ENCODE data around the gene GNAS.

GNAS gene

DNA sequence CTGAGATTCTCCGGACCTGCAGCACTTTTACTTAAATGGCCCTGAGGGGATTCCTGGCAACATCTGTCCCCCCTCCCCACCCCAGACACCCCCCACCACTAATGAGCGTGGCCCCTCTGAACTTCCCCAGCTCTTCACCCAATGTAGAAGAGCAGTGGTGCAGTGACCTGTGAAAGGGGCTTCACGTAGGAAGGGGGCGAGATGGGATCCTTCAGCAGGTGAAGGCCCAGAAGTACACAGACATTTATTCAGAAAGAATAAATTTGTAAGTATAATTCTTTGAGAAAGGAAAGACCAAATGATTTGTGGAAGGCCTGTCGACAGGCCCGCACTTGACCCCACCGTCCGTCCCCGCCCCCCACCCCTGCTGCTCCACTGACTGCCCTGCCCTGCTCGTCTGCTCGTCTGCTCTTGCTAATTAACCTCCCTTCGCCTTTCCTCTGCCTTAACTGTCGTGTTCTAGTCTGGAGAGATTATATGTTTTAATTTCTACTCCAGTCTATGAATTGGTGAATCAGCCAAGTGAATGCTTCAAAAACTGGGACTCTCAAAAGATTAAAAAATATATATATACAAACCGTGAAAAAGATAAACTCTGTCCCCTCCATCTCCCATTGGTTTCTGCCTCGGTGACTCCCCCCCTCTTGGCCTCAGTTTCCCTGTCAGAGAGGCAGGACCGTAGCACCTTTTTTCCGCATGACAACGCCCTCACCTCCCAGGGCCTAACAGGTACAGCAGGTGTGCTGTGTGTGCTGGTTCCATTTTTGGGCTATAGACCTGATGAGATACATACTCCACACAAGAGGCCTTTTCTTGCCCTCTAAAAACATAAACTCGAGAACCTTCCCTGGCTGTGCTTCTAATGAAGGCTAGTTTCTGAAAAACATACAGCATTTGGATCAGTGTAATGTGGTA lies 49.2 kb downstream of the GNAS start:
- no peak for DNase-seq

DNA sequence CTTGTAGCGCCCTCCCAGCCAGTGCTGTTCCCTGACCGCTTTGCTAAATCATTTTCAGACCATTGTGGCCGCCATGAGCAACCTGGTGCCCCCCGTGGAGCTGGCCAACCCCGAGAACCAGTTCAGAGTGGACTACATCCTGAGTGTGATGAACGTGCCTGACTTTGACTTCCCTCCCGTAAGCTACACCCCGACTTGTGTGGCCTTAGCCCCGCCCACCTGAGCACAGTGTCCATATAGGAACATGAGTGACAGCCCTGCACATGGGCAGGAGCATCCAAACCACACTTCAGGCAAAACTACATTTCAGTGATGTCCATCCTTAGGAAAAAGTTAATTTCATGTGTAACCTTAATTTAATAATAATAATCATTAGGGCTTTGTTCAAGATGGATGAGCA lies 51.1 kb downstream of the GNAS start:
- DNase-seq, result no peak

DNA sequence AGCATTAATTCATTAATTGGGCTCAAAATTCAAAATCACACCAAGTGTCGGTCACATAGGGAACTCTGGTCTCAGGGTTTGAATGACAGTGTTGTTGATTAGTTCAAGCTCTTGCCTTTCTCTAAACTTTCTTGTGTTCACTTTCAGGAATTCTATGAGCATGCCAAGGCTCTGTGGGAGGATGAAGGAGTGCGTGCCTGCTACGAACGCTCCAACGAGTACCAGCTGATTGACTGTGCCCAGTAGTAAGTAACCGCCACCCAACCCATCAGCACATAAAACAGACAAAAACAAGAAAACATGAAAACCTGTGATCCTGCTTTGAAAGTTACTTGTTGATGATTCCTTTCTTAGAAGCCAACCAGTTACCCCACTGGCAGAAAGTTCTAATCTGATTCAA lies 52.7 kb downstream of the GNAS start:
- DNase-seq, result no peak

DNA sequence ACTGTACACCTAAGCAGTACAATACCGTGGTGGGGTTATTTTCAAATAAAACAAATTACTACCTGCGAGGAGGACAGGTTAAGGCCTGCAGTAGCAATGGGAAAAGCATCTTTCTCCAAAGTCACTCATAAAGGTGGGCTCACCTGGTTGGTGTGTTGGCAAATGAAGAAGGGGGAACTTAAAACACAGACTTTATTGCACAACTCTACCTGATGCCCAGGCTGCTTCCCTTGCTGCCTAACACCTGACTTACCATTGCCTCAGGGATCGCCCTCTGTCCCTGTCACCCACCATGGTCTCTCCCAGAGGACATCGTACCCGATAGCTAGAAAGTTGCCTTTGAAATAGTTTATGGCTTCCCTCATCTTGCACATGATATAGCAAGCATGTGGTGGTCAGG lies 53.6 kb downstream of the GNAS start:
- no peak for DNase-seq

DNA sequence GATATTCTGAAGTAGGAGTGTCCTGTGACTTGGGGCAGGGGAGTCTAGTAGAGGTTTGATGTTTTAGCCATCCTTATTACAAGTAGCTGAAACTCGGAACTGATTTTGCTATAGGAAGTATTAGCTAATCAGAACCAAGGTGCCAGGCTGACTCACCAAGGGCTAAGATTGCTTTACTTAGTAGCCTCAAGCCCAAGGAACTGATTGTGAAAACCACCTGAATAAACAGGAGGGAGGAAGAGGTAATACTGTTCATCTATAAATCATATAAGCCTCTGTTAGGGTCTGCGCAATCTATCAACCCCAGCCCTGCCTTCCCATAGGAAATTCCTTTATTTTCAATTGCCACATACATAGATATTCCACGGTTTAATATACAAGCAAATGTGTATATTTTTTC lies 54.4 kb downstream of the GNAS start:
- no peak for DNase-seq

DNA sequence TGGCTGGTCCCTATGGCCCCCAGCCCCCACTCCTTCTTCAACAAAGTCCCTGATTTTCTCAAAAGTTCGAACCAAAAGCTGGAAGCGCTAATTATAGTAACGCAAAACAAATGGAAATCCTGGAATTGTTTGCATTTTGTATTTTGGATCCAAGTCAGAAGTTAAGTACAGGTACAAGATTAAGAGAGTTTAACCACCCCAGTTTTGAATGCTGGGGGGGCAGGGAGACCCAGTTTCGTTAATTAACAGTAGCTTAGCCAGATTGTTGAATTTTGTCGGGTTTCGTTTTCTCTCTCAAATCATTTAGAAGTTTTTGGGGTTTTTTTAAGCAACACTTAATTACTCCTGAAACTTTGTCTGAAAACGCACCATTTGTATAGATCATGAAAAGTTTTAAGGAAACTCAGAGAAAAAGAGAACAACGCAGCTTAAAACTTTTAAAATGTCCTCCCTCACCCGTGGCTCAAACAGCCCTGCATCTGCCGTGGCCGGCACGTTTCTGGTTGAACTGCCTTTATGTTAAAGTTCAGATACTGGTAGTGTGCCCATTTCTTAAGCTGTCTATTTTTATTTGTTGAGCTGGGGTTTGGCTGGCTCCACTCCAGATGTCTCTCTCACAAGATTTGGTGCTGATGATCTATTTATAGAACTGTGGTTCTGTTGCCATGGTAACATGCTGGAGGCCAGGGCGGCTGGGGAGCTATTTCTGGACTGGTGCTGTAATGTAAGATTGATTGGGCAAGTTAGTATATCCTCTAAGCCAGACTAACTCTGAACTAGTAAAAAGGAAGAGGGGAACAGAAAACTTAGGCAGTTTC lies 55.0 kb downstream of the GNAS start:
- peak; percentile 94 for DNase-seq

DNA sequence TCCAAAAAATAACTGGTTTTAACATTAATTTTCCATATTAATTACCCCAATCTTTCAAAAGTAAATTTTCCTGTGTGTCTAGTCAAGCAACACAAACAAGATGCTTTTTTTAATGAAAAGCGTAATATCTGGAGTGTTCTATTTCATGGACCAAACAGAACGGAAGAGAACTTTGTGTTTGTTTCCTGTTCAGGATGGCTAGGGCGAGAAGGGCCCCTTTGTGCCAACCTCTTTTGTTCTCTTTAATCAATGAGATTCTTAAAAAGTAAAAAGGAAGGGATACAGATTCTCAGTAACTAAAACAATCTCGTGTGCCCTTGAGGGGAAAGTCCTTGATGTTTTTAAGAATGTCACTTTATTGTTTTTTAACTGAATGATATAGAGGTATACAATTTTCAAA lies 55.7 kb downstream of the GNAS start:
- no peak for DNase-seq

DNA sequence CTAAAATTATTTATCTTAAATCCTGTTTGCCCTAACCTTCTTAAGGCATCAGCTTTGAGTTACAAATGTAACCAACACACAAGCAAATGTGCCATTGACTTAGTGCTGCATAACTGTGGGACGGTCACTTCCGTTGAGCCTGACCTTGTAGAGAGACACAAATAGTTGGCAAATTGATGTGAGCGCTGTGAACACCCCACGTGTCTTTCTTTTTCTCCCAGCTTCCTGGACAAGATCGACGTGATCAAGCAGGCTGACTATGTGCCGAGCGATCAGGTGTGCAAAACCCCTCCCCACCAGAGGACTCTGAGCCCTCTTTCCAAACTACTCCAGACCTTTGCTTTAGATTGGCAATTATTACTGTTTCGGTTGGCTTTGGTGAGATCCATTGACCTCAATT lies 56.4 kb downstream of the GNAS start:
- no peak for DNase-seq

DNA sequence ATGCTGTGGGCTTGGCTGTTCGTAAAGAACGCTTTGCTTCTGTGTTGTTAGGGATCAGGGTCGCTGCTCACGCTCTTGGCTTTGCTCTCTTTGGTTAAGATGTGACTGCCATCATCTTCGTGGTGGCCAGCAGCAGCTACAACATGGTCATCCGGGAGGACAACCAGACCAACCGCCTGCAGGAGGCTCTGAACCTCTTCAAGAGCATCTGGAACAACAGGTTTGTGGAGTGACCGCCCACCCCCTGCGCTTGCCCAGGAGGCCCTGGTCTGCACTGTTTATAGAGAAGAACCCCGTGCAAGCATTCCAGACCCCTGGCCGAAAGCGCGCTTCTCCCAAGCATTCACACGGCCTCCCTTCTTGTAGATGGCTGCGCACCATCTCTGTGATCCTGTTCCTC lies 57.1 kb downstream of the GNAS start:
- no peak for DNase-seq

DNA sequence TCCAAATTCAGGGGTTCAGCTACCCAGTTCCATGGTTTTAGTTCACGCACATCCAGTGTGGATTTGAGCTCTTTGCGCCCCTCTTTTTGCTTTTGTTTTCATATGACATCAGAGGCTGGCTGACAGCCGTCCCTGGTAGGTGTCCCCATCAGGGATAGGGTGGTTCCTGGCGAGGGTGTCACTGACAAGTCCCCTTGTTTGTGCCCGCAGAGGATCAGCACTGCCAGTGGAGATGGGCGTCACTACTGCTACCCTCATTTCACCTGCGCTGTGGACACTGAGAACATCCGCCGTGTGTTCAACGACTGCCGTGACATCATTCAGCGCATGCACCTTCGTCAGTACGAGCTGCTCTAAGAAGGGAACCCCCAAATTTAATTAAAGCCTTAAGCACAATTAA lies 58.0 kb downstream of the GNAS start:
- no peak for DNase-seq

DNA sequence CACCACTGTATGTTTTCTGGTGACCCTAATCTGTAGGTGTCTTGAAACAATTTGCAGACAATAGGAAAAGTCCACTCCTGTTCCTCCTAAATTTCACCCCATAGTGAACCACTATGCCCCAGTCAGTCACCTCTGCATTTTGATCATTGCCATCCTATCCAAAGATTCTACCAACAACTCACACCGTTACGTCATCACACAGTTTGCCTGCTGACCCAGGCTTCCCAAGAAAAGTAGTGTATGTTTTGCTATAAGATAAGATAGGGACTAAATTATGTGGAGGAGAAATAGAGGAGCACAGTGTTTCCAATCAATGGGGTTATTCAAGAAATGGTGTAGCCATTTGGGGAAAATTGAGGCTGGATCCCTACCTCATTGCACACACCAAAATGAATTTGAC lies 58.8 kb downstream of the GNAS start:
- no peak for DNase-seq

DNA sequence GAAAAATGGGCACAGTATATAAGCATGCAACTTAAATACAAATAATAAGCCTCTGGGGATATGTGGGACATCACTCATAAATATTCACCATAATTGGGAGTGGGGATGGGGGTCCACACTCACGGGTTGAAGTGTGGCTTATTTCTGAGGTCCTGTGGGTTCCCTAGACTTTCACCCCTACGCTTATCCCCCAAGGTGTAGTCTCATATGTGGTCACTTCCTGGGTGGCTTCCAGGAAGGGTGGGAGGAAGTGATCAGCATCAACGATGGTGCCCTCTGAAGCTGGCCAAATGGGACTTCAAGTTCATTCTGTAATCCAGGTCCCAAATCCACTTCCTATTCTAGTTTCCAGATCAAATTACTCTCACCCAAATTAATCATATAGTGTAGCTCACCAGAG lies 59.5 kb downstream of the GNAS start:
- no peak for DNase-seq

DNA sequence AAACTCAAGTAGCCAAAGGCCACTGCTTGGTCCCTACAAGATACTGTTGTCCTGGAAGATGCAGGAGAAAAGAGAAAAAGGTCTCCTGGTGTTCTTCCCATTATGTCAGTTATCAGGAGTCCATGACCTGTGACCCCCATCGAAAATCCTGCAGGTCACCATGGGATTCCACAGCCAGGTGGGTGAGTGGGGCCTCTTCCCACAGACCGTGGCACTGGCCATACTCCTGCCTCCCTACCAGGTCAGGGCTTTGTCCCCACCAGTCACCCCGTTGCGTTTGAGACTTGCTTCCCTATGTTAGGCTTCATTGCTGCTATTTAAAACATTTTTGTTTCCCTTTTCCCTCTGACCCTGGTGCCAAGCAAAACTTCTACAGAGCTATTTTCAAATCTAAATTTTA lies 60.6 kb downstream of the GNAS start:
- no peak for DNase-seq

DNA sequence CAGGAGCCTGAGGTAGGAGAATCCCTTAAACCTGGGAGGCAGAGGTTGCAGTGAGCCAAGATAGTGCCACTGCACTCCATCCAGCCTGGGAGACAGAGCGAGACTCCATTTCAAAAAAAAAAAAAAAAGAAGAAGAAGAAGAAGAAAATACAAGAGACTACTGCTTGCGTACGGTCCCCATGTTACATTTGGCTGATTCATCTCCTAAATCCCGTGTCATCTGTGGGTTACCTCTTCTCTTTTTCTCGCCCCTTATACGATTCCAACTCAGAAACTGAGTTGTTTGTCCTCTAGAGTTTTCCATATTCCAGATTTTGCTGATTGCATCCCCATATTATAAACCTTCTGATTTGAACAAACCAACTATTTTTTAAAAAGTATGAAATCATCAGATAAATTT lies 66.1 kb downstream of the GNAS start:
- no peak for DNase-seq

DNA sequence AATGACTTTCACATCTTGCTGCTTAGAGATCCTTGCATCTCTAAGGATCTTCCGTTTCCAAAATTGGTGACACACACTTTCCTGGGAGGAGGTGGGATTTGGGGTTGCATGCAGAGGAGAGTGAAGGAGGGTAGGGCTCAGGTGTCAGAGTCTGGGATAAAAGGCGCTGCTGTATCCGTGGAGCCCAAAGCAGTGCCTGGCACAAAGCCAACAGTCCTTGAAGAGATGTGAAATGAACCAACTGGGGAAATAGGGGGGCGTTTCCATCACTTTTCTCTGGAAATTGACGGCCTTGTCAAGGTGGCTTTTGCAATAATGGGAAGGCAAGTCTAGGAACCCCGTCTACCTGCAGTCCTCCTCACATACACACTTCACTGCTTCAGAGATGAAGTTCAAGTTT lies 69.0 kb downstream of the GNAS start:
- DNase-seq, result no peak

DNA sequence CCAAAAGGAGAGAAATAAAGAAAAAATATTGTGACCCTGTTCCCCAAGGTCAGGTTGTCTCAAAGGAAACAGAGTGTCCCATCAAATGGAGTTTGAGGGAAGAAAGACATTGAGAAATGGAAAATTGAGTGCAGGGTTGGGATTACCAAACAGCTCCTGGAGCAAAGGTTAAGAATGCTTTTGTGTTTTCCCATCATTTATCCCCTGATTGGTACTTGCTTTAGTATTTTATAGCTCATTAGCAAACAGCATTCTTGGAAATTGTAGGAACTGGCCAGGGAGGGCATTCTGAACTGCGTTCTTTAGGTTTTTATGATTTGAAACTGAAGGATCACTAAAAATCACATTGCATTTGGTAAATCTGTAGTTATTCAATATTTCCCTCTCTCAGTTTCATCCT lies 69.5 kb downstream of the GNAS start:
- no peak for DNase-seq

DNA sequence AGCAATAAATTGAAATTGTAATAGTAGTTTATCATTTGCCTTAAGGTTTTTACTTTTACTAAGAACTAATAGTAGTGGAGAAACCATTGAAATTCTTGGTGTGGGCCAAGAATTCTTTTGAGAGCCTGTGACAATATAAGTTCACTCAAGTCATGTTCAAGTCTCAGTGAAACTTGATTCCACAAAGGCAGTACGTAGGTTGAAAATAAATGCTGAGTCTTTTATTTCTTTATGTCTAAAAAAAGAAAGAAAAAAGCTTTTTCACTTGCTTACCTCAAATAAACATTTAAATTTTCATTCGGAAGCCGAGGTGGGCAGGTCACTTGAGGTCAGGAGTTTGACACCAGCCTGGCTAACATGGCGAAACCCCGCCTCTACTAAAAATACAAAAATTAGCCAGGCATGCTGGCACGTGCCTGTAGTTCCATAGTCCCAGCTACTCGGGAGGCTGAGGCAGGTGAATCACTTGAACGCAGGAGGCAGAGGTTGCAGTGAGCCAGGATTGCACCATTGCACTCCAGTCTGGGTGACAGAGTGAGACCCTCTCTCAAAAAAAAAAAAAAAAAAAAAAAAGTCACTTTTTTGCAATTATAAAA lies 70.7 kb downstream of the GNAS start:
- DNase-seq, result no peak

DNA sequence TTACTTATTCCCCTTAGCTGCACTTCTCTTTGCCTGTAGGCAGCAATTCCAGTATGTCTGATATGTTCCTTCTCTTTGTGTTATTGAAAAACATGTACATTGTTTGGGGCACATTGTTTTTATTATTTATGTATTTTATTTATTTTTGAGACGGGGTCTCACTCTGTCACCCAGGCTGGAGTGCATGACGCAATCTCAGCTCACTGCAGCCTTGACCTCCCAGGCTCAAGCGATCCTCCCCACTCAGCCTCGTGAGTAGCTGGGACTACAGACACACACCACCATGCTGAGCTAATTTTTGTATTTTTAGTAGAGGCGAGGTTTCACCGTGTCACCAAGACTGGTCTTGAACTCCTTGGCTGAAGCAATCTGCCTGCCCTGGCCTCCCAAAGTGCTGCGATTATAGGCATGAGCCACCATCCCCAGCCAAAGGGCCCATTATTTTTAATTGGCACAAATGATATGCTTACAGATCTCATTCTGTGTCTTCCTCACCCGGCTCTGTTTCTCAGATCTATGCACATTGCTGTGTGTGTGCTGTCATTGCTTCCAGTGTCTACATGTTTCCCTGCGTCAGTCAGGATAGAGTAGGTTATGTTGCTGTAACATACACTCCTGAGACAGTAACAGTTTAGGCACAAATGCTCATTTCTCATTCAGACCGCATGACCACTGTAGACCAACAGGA lies 74.4 kb downstream of the GNAS start:
- no peak for DNase-seq

DNA sequence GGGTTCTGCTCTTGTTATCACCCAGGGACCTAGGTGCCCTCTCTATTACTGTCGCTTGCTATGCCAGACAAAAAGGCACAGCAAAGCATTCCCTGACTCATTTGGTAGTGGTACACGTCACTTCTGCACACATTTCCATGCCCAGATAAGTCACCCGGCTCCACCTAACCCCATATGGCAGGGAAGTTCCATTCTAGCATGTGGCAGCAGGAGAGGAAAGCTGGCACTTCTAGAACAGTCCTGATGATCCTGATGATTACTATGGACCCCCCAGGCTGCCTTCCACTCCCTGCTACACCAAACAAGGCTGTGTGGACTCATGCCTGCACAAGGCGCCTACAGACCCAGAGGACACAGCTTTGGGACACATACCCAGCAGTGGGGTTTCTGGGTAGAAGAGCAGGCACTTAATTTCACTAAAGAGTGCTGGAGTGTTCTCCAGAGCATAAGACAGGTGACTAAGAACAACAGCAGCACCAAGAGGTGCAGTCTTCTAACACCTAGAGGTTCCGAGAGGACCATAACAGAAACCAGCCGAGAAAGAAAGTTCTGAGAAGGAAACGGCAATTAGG lies 75.1 kb downstream of the GNAS start:
- DNase-seq, result no peak

DNA sequence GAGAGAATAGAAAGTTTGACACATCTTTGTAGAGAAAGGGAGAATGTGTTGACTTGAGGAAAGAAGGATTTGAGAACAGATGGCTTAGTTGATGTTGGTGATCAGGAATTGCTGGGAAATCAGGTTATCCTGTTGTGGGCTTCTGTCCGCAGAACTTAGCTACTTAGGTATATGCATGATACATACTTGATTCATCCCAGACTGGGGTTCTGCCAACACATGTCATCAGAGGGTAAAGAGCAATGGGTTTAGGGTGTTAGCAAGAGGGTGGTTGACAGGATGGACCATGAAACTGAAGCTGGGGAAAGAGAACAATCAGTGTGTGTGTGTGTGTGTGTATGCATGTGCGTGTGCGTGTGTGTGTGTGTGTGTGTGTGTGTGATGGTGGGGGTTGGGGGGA lies 78.0 kb downstream of the GNAS start:
- DNase-seq, result no peak

DNA sequence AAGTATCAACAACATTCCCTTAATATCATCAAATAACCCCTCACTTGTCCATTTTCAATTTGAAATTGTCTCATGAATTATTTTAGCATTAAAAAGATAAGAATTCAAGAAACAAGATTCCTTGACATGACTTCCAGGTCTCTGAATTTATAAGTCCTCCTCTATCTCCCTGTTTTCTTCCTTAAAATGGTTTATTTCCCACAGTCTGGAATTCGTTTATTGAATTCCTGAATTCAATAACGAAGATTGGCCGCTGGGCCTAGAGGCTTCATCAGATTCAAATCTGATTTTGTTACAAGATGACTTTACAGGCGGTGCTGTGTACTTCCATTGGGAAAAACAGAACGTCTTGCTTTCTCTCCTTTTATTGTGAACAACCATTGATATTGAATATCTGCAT lies 79.7 kb downstream of the GNAS start:
- no peak for DNase-seq

DNA sequence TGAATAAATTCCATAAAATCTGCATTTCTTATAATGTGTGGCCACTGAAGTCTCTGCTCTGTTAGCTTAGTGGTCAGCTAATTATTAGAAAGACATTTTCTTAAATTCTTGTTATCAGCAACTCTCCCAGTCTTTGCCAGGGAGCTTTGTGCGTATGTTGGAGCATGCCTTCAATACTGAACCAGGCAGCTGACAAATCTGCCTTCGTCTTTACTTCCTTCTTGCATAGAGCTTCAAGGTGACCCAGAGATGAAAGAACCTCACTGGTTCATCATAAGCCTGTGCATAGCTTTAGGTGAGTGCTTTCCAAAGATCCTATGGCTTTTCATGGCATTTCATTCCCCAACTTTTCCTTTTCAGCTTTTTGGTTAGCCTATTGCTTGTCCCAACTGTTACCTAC lies 85.6 kb downstream of the GNAS start:
- DNase-seq, result no peak

DNA sequence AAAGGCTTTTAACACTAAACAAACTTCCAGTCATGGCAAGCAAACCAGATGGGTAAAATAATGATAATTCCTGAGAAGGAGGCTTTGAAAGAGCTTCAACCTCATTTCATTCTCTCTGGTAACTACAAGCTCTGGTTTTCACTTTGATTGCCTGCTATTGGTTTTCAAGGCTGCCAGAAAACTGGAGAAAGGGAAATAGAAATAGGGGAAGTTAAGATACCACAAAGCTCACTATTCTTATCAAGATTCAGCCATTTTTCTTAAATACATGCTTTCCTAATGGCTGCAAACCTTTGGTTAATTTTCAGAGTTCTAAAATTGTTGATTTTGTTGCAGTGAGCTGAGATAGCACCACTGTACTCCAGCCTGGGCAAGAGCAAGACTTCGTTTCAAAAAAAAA lies 86.0 kb downstream of the GNAS start:
- peak; percentile 54 for DNase-seq
